Eye (tissue), 1 donor: Measurements from ENCODE around the gene TOX2.

Source experiments
- DNase-seq: peaks from one replicate; pipeline ENCODE4 v3.0.0-alpha.2; 2015

Gene TOX2

GRCh38 chr20:43914311-43915210 lies at the start of gene TOX2:
TSS of gene TOX2 (plus strand) at chr20:43914852. CDS start at chr20:43914892, 40 bp downstream.
- peak; percentile 71 for DNase-seq

- no peak for DNase-seq
These were observed 46.6 kb upstream of the TOX2 start for GRCh38 chr20:43868091-43868490.

- DNase-seq = no peak
These were observed 44.2 kb upstream of the TOX2 start for GRCh38 chr20:43870484-43870883.

- no peak for DNase-seq
These were observed 35.9 kb upstream of the TOX2 start for GRCh38 chr20:43878776-43879175.

GRCh38 chr20:43893930-43894329 lies 20.7 kb upstream of the TOX2 start:
- DNase-seq = no peak

- DNase-seq = peak; percentile 87
These were observed 20.2 kb upstream of the TOX2 start for GRCh38 chr20:43894491-43894890.

GRCh38 chr20:43895235-43895634 lies 19.4 kb upstream of the TOX2 start:
- DNase-seq = no peak

GRCh38 chr20:43899274-43900120 lies 15.2 kb upstream of the TOX2 start:
- no peak for DNase-seq

- no peak for DNase-seq
These were observed 14.6 kb upstream of the TOX2 start for GRCh38 chr20:43900121-43900466.

- DNase-seq = peak; percentile 58
These were observed 14.2 kb upstream of the TOX2 start for GRCh38 chr20:43900496-43900895.

GRCh38 chr20:43901296-43901695 lies 13.4 kb upstream of the TOX2 start:
- no peak for DNase-seq

GRCh38 chr20:43903953-43904826 lies 10.5 kb upstream of the TOX2 start:
- DNase-seq = peak; percentile 86

- no peak for DNase-seq
These were observed 9.8 kb upstream of the TOX2 start for GRCh38 chr20:43904827-43905177.

- no peak for DNase-seq
These were observed 8.1 kb upstream of the TOX2 start for GRCh38 chr20:43906505-43907034.

- DNase-seq = no peak
These were observed 5.4 kb upstream of the TOX2 start for GRCh38 chr20:43909211-43909610.

GRCh38 chr20:43909720-43910119 lies 4.9 kb upstream of the TOX2 start:
- no peak for DNase-seq

- DNase-seq = no peak
These were observed 4.1 kb upstream of the TOX2 start for GRCh38 chr20:43910564-43910963.

GRCh38 chr20:43911066-43911465 lies 3.6 kb upstream of the TOX2 start:
- no peak for DNase-seq

- no peak for DNase-seq
These were observed 1.2 kb upstream of the TOX2 start for GRCh38 chr20:43913291-43914025.

GRCh38 chr20:43915211-43916072 lies 790 bp downstream of the TOX2 start:
- DNase-seq = peak; percentile 82
